ENCODE measurements around the gene RALBP1.
A peak's percentile ranks its signal among the peaks of the same experiment; 100 is the strongest.
"Not testable (repeated sequence)": the region's sequence is repeated elsewhere in the genome, so short reads cannot be mapped to it uniquely, and the experiment has no call there.

Gene RALBP1

DNA sequence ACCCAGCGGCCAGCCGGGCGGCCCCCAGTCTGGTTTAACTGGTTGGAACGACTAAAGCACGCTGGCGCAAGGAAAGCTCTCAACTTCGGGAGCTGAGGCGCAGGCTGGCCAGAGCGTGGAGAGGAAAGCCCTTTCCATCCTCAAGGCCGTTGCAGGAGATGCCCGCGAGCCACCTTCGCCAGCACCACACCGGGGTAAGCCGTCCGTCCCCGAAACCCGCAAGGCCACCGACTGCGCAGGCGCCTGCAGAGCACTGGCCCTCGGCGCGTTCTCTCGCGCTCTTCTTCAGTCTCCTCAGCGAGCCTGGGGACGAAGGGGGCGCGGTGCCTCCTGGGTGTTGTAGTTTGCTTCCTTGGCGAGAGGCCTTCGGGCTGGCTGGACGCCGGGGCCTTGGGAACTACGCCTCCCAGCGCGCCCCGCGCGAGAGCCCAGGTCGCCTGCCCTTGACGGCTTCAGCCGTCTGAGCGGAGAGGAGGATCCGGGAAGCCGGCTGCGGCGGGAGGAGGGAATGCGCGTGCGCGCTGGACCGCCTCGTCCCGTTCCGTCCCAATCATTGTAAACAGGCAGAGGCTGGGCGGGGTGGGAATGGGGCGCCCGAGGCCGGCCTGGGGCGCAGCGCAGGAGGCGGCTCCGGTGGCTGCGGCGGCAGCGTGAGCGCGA is at the start of gene RALBP1:
Gene RALBP1 (plus strand): TSS at position 531 of the 660 bp plus-strand sequence. CDS start 37,533 bp downstream, outside the sequence.
- peak; percentile 96 for DNase-seq (ENCODE audit: low spot score)

- no peak for DNase-seq (ENCODE audit: low spot score)
Observed at GRCh38 chr18:9426753-9427152, 48.6 kb upstream of the RALBP1 start.

- DNase-seq (ENCODE audit: low spot score) = no peak
Observed at GRCh38 chr18:9428301-9428706, 47.0 kb upstream of the RALBP1 start.

GRCh38 chr18:9428862-9429661 is 46.3 kb upstream of the RALBP1 start:
- DNase-seq (ENCODE audit: low spot score) = no peak

DNA sequence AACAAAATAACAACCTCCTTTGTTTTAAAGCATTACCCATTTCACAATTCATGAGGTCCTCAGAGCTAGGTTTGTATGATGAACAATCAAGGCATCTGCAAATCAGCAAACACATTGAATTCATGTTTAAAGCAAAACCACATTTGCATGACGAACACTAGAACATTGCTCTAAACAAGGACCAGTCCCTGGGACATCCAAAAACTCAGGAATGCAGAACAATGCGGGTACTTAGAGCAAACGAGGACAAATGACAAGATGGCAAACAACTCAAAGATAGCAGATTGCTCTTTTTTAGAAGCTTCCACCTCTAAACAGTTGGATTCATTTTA is 45.7 kb upstream of the RALBP1 start:
- DNase-seq (ENCODE audit: low spot score) = no peak

DNA sequence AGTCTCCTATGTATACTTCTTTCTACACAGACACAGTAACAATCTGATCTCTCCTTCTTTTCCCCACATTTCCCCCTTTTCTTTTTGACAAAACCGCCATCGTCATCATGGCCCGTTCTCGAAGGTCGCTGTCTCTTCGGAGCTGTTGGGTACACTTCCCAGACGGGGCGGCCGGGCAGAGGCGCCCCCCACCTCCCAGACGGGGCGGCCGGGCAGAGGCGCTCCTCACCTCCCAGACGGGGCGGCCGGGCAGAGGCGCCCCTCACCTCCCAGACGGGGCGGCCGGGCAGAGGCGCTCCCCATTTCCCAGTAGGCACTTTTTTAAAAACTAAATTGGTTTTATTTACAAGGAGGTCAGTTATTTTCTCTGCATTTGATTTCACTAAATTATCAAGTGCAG is 45.0 kb upstream of the RALBP1 start:
- DNase-seq (ENCODE audit: low spot score) = not testable (repeated sequence)

GRCh38 chr18:9431296-9431695 is 44.0 kb upstream of the RALBP1 start:
- DNase-seq (ENCODE audit: low spot score) = no peak

- not testable (repeated sequence) for DNase-seq (ENCODE audit: low spot score)
Observed at GRCh38 chr18:9433122-9433521, 42.2 kb upstream of the RALBP1 start.

- peak; percentile 45 for DNase-seq (ENCODE audit: low spot score)
Observed at GRCh38 chr18:9433671-9434121, 41.6 kb upstream of the RALBP1 start.

DNA sequence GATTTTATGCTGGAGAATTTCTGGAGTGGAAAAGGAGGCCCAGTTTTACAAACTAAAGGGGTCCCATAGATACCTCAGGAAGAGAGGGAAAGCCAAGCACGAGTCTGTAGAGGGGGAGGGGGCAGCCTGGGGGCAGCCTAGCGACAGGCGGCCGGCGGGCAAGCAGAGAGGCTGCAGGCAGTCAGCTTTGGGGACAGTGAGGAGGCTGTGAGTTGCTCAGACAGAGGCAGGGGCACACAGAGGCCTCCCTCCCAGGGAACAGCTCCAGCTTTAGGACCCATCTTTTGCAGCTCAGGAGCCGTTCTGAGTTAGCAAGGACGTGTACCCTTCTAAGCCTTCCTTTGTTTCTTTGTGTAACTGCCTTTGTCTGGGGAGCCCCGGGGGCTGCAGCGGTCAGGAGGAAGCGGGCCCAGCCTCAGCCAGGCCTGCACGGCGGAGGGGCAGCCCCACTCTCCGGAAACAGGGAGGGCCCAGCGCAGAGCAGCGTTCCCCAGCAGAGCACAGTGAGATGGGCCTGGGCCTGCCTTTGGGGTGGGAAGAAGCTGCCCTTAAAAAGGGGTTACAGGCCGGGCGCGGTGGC is 41.1 kb upstream of the RALBP1 start:
- peak; percentile 63 for DNase-seq (ENCODE audit: low spot score)

DNA sequence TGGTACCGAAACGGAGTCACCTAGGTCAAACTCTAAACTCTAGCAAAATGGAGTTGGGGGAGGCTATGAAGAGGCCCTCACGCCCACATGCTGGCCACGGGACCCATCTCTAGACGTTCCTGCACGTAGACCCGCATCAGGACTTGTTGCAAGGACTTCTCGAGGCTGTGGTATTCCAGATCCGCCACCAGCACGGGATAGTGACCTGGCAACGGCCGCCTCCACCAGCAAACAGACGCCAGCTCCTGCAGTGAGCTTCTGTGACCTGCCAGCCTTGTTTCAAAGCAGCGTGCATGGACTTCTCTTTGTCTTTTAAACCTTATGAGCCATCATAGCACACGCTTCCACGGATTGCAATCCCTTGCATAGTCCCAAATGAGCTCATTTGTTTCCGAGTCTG is 40.3 kb upstream of the RALBP1 start:
- no peak for DNase-seq (ENCODE audit: low spot score)

GRCh38 chr18:9436206-9436929 is 38.9 kb upstream of the RALBP1 start:
- DNase-seq (ENCODE audit: low spot score) = no peak

GRCh38 chr18:9437021-9437437 is 38.3 kb upstream of the RALBP1 start:
- DNase-seq (ENCODE audit: low spot score) = no peak

DNA sequence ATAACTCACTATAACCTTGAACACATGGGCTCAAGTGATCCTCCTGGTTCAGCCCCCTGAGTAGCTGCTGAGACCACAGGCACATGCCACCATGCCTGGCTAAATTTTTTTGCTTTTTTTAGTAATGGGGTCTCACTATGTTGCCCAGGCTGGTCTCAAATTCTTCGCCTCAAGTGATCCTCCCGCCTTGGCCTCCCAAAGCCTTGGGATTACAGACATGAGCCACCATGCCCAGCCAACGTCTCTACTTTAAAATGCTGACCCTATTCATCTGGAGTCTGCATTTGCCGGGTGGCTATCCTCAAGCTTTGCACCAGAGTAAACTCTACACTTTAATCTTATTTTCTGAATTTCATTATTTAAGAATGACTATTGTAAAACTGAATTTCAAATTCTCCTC is 37.6 kb upstream of the RALBP1 start:
- no peak for DNase-seq (ENCODE audit: low spot score)

GRCh38 chr18:9441061-9441460 is 34.3 kb upstream of the RALBP1 start:
- DNase-seq (ENCODE audit: low spot score) = no peak

GRCh38 chr18:9444549-9444948 is 30.8 kb upstream of the RALBP1 start:
- DNase-seq (ENCODE audit: low spot score) = no peak

GRCh38 chr18:9446839-9447238 is 28.5 kb upstream of the RALBP1 start:
- DNase-seq (ENCODE audit: low spot score) = no peak

- no peak for DNase-seq (ENCODE audit: low spot score)
Observed at GRCh38 chr18:9447334-9447733, 28.0 kb upstream of the RALBP1 start.

DNA sequence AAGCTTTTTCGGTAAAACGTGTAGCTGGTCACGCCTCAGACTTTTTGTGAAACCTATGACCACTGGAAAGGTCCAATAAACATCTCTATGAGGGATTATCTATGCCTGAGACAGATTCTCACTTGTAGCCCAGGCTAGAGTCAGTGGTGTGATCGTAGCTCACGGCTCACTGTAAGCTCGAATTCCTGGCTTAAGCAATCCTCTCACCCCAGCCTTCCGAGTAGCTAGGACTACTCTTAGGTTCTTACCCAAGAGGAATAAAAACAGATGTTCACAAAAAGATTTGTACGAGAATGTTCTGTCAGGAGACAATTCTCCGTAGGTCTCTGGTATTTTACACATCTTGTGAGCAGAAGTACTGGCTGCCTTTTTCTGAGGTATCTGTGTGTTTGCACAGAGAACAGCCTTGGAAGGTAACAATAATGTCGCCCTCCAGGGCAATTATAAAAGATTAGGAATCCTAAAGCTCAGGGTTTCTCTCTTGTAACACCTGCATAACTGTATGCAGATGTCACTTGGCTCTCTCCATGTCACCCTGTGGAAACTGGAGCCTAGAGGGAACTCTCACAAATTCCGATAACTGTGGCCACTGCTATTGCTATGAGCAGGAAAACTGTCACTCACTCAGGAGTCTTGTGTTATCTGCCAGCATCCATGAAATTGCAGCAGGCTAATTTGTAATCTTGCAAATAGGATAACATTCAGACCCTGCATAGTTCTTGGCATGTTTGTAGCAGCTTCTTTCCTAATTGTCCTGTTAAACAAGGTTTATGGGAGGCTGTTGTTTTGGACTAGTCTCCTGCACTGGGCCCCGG is 25.5 kb upstream of the RALBP1 start:
- DNase-seq (ENCODE audit: low spot score) = no peak

DNA sequence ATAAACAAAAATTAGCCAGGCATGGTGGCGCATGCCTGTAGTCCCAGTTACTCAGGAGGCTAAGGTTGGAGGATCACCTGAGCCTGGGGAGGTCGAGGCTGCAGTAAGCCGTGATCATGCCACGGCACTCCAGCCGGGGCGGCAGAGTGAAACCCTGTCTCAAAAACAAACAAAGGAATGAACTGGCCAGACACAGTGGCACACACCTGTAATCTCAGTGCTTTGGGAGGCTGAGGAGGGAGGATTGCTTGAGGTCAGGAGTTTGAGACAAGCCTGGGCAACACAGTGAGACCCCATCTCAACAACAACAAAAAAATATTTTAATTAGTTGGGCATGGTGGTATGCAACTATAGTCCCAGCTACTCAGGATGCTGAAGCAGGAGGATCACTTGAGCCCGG is 24.4 kb upstream of the RALBP1 start:
- DNase-seq (ENCODE audit: low spot score) = not testable (repeated sequence)

DNA sequence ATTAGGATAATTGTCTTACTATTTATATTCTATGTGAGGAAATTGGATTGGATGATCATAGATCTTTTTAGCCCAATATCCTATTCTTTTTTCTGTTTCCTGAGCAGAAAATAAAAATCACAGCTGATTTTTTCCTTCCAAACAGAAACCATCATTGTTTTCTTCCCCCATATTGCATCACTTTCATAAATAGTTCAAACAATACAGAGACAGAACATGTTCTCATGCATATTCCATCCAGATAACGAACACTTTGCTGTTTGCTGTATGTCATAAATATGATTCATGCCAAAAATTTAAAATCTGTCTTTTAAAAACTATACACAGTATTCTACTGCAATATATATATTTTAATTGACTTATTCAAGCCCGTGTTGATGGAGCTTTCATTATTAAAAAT is 22.0 kb upstream of the RALBP1 start:
- no peak for DNase-seq (ENCODE audit: low spot score)

All from iPS-NIHi11 (cell line).